DLD1 (cell line): ENCODE measurements around the gene LALBA.
"Not testable (repeated sequence)": the region's sequence is repeated elsewhere in the genome, so short reads cannot be mapped to it uniquely, and the experiment has no call there.

Source experiments
- in situ Hi-C: cut with HindIII; loops from 2 replicates; pipeline ENCODE4 v1.10.0; 2017; ENCODE audit warnings: low sequenced_read_pairs

Gene LALBA

GRCh38 chr12:48569946-48570345, at the start of gene LALBA:
LALBA (minus strand) TSS chr12:48570046; CDS start chr12:48570020, 26 bp downstream.
- in situ Hi-C loops = no loop called here

DNA sequence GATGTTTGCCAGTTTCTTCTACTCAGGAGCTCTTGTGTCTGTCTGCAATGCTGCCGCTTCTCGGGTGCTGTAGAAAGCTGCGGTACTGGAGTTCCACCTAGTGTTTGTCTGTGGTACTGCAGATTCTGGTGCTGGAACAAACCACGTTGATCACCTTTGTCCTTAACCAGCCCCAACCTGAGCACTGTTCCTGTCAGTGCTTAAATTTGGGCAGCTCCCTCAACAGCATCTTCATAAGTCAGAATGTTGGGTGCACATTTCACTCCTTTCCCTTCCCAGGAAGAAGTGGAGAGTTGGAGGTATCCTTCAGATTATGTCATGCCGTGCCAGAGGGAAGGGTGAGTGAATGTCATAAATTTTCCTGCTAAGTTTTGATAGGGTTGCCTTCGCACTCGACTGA, 48.7 kb upstream of the LALBA start:
- in situ Hi-C loops = no loop called here

- in situ Hi-C loops = no loop called here
Measured at GRCh38 chr12:48615681-48616080, 45.8 kb upstream of the LALBA start.

GRCh38 chr12:48613321-48613720, 43.5 kb upstream of the LALBA start:
- in situ Hi-C loops = no loop called here

DNA sequence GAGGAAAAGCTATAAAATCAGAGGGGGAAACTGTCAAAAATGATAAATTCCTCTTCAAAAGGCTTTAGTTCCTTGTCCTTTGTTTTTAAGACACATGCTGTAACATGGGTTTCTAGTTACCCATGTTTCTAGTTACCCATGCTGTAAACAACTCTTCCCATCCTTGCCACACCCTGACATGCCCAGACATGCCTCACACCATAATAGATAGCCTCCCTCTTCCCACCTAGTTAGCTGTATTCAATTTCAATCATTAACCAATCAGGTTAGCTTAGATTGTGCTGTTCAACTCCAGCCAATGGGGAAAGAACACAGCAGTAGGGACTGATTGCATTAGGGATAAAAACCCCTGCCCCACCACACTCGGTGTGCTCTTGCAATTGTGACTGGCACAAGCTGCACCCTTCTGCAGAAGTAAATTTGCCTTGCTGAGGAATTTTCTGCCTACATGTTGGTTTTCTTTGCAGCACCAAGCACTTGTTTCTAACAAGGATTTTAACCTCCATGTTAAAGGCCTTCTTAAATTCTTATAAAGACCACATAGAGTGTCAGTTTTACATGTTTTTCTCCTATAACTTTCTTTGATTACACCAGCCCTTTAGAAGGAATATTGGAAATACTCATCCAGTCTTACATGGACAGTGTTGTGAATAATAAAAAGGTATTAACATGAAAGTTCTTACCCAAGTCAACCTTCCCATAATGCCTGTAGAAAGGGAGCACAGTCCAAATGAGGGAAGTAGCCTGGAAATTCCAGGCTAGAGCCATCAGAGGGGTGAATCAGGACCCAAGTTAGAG, 32.5 kb upstream of the LALBA start:
- in situ Hi-C loops = no loop called here

DNA sequence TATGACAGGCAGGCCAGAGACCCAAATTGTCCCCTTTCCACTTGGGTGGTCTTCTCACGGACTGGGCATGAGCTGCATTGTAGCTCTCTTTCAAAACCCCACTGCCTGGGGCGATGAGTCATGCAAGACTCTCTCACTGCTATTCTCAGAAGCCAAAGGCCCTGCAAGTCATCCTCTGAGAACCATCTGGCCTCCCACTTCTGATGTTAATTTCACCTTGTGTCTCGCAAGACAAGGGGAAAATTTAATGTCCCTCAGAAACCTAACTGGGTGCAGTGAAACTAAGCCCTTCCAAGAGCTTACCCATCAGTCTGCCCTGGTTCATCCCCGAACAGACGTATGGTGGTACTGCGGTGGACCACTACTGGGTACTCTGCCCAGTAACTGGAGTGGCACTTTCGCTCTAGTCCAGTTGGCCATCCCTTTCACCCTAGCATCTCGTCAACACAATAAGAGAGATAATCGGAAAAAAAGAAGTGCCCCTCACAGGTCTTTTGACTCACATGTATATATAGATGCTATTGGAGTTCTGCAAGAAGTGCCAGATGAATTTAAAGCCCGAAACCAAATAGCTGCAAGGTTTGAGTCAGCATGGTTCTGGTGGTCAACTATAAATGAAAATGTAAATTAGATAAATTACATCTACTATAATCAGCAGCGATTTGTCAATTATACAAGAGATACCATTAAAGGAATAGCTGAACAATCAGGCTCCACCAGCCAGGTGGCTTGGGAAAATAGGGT, 31.3 kb upstream of the LALBA start:
- in situ Hi-C loops = no loop called here

DNA sequence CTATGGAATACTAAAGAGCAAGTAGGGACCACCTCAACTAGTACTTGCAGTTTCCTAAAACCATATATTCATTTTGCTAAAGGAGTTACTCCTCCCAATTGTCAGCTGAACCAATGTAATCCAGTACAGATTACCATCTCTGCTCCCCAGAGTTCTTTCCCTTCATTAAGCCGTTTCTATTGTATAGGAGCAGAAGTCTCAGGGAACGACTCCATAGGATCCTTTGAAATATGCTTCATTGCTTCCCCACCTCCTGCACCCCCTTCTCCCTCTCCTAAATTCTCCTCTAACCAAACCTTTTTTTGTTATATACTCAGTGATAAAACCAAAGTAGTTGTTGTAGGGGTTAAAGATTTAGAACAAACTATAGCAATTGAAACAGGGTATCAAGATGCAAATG, 30.7 kb upstream of the LALBA start:
- in situ Hi-C loops = no loop called here

DNA sequence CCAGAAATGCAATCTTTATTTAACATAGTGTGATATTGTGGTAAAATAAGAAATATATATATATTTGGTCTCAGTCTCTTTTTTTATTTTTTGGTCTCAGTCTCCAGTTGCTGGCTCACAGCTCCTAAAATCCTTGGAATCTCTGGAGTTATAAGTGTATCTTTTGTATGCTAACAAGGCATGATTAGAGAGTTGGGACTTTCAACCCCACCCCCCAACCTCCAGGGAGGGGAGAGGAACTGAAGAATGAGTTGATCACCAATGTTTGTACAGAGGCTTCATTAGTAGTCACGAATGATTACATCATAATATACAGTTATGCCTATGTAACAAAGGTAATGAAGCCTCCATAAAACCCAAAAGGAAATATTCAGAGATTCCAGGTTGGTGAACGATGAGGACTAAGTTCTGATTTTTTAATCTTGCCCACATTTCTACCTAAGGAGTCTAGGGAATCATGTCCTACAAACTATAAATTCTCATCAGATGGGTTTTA, 22.8 kb upstream of the LALBA start:
- in situ Hi-C loops = no loop called here

GRCh38 chr12:48586361-48586760, 16.5 kb upstream of the LALBA start:
- in situ Hi-C loops = no loop called here

DNA sequence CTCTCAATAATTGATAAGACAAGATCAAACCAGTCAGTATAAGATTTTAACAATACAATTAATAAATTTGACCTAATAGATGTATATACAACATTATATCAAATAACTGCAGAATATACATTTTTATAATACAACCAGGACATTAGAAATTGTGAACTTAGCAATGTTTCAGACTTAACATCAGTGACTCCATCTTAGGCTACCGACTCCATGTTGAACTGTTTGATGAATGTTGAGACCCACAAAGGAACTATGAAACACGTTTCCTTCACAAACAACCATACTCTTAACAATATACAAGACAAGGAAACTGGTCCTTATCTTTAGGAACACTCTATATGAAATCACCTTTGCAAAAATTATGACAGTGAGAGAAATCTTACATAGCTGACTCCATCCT, 13.9 kb upstream of the LALBA start:
- in situ Hi-C loops = no loop called here

GRCh38 chr12:48580831-48581230, 11.0 kb upstream of the LALBA start:
- in situ Hi-C loops = no loop called here

DNA sequence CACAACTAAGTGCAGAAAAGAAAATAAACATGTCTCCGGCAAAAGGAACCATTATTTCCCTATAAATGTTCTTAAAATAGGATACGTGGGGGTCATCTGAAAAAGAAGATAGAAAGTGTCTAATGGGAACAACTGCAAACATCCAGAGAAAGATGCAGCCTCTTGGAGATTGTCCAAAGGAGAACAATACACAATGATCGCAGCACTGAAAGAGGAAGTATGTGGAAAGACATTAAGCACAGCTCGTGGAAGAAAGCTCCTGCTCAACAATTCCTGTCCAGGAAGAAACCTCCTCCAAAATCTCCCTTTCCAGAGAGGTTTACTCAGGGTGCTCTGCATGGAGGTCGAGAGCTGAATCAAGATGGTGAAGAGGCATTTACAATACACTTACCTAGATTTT, 2.5 kb upstream of the LALBA start:
- in situ Hi-C loops = no loop called here

- in situ Hi-C loops = no loop called here
Measured at GRCh38 chr12:48567731-48568130, 2.1 kb downstream of the LALBA start.

GRCh38 chr12:48557919-48558318, 11.9 kb downstream of the LALBA start:
- in situ Hi-C loops = no loop called here

- in situ Hi-C loops = no loop called here
Measured at GRCh38 chr12:48556631-48557030, 13.2 kb downstream of the LALBA start.

DNA sequence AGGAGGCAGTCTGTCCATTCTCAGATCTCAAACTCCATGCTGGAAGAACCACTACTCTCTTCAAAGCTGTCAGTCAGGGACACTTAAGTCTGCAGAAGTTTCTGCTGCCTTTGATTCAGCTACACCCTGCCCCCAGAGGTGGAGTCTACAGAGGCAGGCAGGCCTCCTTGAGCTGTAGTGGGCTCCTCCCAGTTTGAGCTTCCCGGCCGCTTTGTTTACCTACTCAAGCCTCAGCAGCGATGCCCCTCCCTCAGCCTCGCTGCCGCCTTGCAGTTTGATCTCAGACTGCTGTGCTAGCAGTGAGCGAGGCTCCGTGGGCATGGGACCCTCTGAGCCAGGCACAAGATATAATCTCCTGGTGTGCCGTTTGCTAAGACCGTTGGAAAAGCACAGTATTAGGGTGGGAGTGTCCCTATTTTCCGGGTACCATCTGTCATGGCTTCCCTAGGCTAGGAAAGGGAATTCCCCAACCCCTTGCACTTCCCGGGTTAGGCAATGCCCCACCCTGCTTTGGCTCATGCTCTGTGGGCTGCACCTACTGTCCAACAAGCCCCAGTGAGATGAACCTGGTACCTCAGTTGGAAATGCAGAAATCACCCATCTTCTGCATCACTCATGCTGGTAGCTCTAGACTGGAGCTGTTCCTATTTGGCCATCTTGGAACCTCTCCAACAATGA, 16.0 kb downstream of the LALBA start:
- in situ Hi-C loops = not testable (repeated sequence)

- in situ Hi-C loops = not testable (repeated sequence)
Measured at GRCh38 chr12:48551636-48552035, 18.2 kb downstream of the LALBA start.

DNA sequence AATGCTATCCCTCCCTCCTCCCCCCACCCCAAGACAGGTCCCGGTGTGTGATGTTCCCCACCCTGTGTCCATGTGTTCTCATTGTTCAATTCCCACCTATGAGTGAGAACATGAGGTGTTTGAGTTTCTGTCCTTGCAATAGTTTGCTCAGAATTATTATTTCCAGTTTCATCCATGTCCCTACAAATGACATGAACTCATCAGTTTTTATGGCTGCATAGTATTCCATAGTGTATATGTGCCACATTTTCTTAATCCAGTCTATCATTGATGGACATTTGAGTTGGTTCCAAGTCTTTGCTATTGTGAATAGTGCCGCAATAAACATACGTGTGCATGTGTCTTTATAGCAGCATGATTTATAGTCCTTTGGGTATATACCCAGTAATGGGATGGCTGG, 22.8 kb downstream of the LALBA start:
- in situ Hi-C loops = not testable (repeated sequence)

DNA sequence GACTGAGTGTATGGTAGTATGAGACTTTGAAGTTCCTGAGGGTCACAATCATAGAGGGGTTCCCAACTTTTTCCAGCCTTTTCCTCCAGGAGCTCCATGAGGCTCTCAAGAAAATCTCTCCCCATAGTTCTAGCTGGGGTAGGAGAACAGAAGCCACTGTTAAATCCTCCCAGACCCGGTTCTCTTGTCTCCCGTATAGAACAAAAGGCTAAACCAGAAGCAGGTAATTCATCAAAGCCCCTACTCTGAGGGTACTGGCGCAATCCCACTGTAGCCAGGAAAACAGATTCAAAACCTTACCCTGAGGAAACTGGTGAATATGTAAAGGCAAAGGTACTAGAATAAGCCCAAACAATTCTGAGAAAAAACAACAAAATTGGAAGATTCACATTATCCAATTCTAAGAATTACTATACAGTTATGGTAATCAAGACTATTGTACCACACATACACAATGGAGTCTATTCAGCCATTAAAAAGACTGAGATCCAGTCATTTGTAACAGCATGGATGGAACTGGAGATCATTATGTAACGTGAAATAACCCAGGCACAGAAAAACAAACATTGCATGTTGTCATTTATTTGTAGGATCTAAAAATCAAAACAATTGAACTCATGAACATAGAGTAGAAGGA, 23.9 kb downstream of the LALBA start:
- in situ Hi-C loops = no loop called here

- in situ Hi-C loops = no loop called here
Measured at GRCh38 chr12:48542300-48542928, 27.4 kb downstream of the LALBA start.

GRCh38 chr12:48536602-48537001, 33.2 kb downstream of the LALBA start:
- in situ Hi-C loops = no loop called here
